Nephron (organoid): ENCODE data around the gene PROZ.

ENCODE experiments used
- H3K27ac Mint-ChIP-seq, 3 experiments: 2 replicates each; pipeline ENCODE4 v1.8.0; 2020; ENCODE audit warnings: mixed read lengths in 3 of 3, mild to moderate bottlenecking in 2 of 3, moderate library complexity in 1 of 3
- H3K27me3 Mint-ChIP-seq: 2 replicates; pipeline ENCODE4 v1.8.0; 2021; ENCODE audit warnings: low read depth, mild to moderate bottlenecking, moderate library complexity, mixed read lengths
- H3K36me3 Mint-ChIP-seq: 2 replicates; pipeline ENCODE4 v1.8.0; 2020; ENCODE audit warnings: low read depth, mixed read lengths
- H3K4me1 Mint-ChIP-seq: 2 replicates; pipeline ENCODE4 v1.8.0; 2020; ENCODE audit warnings: mixed read lengths
- H3K4me3 Mint-ChIP-seq, 3 experiments: 2 replicates each; pipeline ENCODE4 v1.8.0; 2020; ENCODE audit warnings: mild to moderate bottlenecking in 3 of 3, mixed read lengths in 3 of 3, moderate library complexity in 2 of 3
- H3K9me3 Mint-ChIP-seq: 2 replicates; pipeline ENCODE4 v1.8.0; 2020; ENCODE audit warnings: mixed read lengths
- TF ChIP-seq, protein P1 (sequence below), 3 experiments: fragments of 200-600 bp; sonication (generic); IDR thresholded peaks; one replicate each; pipeline ENCODE4 v1.5.0; 2021; ENCODE audit warnings: antibody characterized with exemption in 3 of 3; ENCODE audit not compliant: unreplicated experiment in 3 of 3

Gene PROZ

DNA sequence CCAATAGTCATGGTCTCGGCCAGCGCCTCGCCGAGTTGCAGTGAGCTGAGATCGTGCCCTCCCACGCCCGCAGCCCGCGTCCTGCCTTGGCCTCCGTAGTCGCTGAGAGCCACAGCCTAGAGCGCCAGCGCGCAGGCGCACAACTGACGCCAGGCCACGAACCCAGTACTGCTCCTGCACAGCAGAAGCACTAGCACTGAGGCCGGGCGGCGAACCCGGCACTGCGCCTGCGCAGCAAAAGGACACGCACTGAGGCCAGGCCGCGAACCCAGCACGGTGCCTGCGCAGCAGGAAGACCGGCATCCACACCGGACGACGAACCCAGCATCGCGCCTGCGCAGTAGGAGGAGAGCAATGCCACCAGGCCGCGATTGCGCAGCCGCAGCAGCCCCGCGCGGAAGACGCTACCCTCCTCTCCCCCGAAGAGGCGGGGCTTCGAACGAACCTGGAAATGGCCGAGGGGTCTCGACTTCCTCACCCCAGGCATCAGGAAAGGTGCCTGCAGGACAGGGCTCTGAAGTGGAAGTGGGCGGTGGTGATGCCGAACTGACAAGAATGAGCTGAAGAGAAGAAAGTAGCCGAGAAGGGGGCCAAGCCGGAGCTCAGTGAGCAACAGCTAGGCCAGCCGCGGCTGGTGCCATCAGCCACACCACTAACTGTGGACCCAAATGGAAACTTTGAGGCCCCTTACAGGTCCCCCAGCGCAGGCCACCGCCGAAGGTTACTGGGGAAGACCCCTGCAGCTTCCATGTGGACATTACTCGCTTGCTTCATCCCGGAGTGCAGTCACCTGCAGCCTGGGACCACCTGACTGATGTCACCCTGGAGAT lies 28.3 kb upstream of the PROZ start:
- peaks cover 8% of the 10 kb centered on the region for H3K27me3 Mint-ChIP-seq
- H3K9me3 Mint-ChIP-seq: no peaks in the 10 kb centered on the region
- no peak overlapping the region for H3K27ac Mint-ChIP-seq
- peaks cover 5% of the 10 kb centered on the region for H3K36me3 Mint-ChIP-seq
- TF ChIP-seq, protein P1, sequence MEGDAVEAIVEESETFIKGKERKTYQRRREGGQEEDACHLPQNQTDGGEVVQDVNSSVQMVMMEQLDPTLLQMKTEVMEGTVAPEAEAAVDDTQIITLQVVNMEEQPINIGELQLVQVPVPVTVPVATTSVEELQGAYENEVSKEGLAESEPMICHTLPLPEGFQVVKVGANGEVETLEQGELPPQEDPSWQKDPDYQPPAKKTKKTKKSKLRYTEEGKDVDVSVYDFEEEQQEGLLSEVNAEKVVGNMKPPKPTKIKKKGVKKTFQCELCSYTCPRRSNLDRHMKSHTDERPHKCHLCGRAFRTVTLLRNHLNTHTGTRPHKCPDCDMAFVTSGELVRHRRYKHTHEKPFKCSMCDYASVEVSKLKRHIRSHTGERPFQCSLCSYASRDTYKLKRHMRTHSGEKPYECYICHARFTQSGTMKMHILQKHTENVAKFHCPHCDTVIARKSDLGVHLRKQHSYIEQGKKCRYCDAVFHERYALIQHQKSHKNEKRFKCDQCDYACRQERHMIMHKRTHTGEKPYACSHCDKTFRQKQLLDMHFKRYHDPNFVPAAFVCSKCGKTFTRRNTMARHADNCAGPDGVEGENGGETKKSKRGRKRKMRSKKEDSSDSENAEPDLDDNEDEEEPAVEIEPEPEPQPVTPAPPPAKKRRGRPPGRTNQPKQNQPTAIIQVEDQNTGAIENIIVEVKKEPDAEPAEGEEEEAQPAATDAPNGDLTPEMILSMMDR (IDR thresholded peaks at IDR 0.05; ENCODE audit: unreplicated experiment in 3 of 3): no peak
- H3K4me1 Mint-ChIP-seq: no peaks in the 10 kb centered on the region
- H3K4me3 Mint-ChIP-seq: no peak overlapping the region

DNA sequence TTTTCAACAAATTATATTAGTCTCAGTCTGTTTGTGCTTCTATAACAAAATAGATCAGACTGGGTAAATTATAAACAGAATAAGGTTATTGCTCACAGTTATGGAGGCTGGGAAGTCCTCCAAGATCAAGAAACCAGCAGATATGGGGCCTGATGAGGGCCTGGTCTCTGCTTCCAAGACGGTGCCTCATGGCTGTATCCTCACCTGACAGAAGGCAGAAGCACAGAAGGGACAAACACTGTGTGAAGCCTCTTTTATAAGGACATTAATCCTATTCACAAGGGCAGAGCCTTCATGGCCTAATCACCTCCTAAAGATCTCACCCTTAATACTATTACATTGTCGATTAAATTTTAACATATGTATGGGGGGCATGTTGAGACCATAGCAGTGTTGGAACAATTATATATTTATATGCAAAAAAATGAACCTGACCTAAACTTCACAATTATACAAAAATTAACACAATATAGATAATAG lies 23.1 kb upstream of the PROZ start:
- peaks cover 17% of the 10 kb centered on the region for H3K27me3 Mint-ChIP-seq
- no peak overlapping the region for H3K4me3 Mint-ChIP-seq
- TF ChIP-seq, protein P1 (IDR thresholded peaks at IDR 0.05; ENCODE audit: unreplicated experiment in 3 of 3): no peak
- H3K27ac Mint-ChIP-seq: no peak overlapping the region
- no peaks in the 10 kb centered on the region for H3K9me3 Mint-ChIP-seq
- no peaks in the 10 kb centered on the region for H3K4me1 Mint-ChIP-seq
- no peaks in the 10 kb centered on the region for H3K36me3 Mint-ChIP-seq

DNA sequence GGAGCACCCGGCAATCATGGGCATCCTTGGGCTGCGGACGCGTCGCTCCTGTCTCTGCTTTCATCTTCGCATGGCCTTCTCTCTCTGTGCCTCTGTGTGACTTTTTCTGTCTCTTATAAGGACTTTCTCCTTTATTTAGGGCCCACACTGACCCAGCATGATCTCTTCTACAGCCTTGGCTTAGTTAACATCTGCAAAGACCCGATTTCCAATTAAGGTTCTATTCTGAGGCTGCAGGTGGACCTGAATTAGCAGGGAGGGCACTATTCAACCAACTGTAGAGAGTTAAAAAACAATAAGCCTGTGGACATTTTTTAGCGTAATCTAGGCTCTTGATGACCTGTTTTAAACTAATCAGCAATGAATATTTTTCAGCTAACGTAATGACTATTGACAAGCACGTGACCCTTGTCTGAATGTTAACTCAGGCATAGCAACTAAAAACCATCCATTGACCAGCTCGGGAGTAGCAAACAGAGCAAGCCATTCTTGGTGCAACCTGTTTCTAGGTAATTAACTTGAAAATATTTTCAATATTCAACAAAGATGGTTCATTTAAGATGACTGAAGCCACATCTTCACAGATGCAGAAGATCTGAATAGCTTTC lies 20.7 kb upstream of the PROZ start:
- Mint-ChIP-seq H3K4me3 (no peak overlapping the region), H3K4me1 (no peaks in the 10 kb centered on the region), H3K36me3 (no peaks in the 10 kb centered on the region), H3K27me3 (peaks cover 14% of the 10 kb centered on the region), H3K9me3 (no peaks in the 10 kb centered on the region), H3K27ac (peak overlapping the region in 2 of 3 experiments; percentile 12 to 33)
- TF ChIP-seq, protein P1 (IDR thresholded peaks at IDR 0.05; ENCODE audit: unreplicated experiment in 3 of 3): no peak

DNA sequence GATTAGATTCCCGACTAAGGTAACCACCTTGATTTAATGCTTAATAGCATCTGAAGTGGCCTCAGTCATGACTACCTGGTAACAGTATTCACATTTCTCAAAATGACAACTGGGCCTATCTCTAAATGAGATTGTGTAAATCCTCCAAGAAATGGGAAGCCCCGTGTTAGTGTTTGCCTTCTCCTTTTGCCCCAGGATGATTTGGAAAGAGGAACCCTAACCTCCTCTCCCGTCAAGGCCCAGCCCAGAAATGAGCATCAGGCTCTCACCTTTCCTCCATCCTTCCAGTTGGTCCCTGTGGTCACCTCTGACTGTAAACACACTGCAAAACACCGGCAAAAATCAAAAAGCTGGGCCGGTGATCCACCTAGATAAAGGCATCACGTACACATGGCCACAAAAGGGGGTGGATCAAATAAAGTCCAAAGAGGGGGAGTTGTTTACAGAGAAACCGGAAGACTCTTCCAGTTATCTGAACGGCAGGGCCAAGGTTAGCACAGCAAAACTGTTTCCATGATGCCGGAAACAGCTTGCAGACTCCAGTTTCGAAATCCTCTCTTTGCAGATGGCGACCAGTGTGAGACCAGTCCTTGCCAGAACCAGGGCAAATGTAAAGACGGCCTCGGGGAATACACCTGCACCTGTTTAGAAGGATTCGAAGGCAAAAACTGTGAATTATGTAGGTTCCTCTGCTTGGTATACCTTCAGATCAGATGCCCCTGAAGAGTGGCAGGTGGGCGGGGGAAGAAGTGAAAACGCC lies 19.5 kb upstream of the PROZ start:
- H3K4me1 Mint-ChIP-seq: no peaks in the 10 kb centered on the region
- no peaks in the 10 kb centered on the region for H3K9me3 Mint-ChIP-seq
- peaks cover 14% of the 10 kb centered on the region for H3K27me3 Mint-ChIP-seq

DNA sequence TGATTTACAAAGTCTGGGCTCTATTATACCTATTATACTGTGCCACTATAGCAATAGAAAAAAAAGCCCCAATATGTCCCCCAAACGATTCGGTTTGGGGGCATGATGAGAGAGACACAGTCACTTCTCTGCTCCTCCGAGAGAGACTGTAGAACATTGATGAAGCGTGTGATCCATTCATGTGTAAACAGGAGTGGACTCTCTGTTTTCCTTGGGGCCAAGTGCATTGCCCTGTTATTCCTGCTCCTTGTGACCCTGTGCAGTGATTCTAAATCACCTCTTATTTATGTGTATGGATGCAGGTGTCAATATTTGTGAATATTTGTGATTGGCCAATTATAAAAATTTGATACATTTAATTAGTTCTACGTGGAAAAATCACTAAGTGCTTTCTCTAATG lies 18.9 kb upstream of the PROZ start:
- H3K4me1 Mint-ChIP-seq: no peaks in the 10 kb centered on the region
- H3K4me3 Mint-ChIP-seq: no peak overlapping the region
- peaks cover 14% of the 10 kb centered on the region for H3K27me3 Mint-ChIP-seq
- H3K36me3 Mint-ChIP-seq: no peaks in the 10 kb centered on the region
- H3K9me3 Mint-ChIP-seq: no peaks in the 10 kb centered on the region
- TF ChIP-seq, protein P1 (IDR thresholded peaks at IDR 0.05; ENCODE audit: unreplicated experiment in 3 of 3): no peak
- no peak overlapping the region for H3K27ac Mint-ChIP-seq

More for the DNA sequence above, 19.5 kb upstream of the PROZ start:
- H3K36me3 Mint-ChIP-seq: no peaks in the 10 kb centered on the region
- TF ChIP-seq, protein P1 (IDR thresholded peaks at IDR 0.05; ENCODE audit: unreplicated experiment in 3 of 3): no peak
- peak overlapping the region in 1 of 3 experiments; percentile 15 for H3K27ac Mint-ChIP-seq
- no peak overlapping the region for H3K4me3 Mint-ChIP-seq
